HTR-8/SVneo (cell line): Measurements from ENCODE around the gene MRPL4.
A peak's percentile ranks its signal among the peaks of the same experiment; 100 is the strongest.

Source experiments
- DNase-seq: peaks from one replicate; pipeline ENCODE4 v3.0.0; 2011; ENCODE audit warnings: low spot score, mixed read lengths; ENCODE audit not compliant: insufficient read length
- FAIRE-seq: peaks from 2 replicates; lab custom pipeline; 2011; peaks lifted over from hg19 to GRCh38; lab: Jason Lieb, UNC

Gene MRPL4

GRCh38 chr19:10251792-10252694, at the start of gene MRPL4:
TSS of gene MRPL4 (plus strand) at chr19:10252214. CDS start at chr19:10252254, 40 bp downstream.
- peak; percentile 99 for DNase-seq
- peak; percentile 96 for FAIRE-seq

- no peak for DNase-seq
- no peak for FAIRE-seq
Measured at GRCh38 chr19:10203686-10204085, 48.3 kb upstream of the MRPL4 start.

- FAIRE-seq = no peak
Measured at GRCh38 chr19:10205636-10206035, 46.4 kb upstream of the MRPL4 start.

GRCh38 chr19:10206226-10206885, 45.7 kb upstream of the MRPL4 start:
- no peak for FAIRE-seq
- DNase-seq = no peak

More at GRCh38 chr19:10205636-10206035, 46.4 kb upstream of the MRPL4 start:
- no peak for DNase-seq

- FAIRE-seq (no peak), DNase-seq (no peak)
Measured at GRCh38 chr19:10207026-10207425, 45.0 kb upstream of the MRPL4 start.

- DNase-seq = no peak
- FAIRE-seq = no peak
Measured at GRCh38 chr19:10209315-10209714, 42.7 kb upstream of the MRPL4 start.

GRCh38 chr19:10211061-10211460, 41.0 kb upstream of the MRPL4 start:
- DNase-seq = no peak
- no peak for FAIRE-seq

GRCh38 chr19:10211691-10212090, 40.3 kb upstream of the MRPL4 start:
- no peak for DNase-seq
- no peak for FAIRE-seq

- FAIRE-seq (no peak), DNase-seq (no peak)
Measured at GRCh38 chr19:10214784-10215183, 37.2 kb upstream of the MRPL4 start.

GRCh38 chr19:10217085-10217484, 34.9 kb upstream of the MRPL4 start:
- no peak for DNase-seq

GRCh38 chr19:10219678-10220077, 32.3 kb upstream of the MRPL4 start:
- no peak for FAIRE-seq
- no peak for DNase-seq

More at GRCh38 chr19:10217085-10217484, 34.9 kb upstream of the MRPL4 start:
- FAIRE-seq = no peak

- FAIRE-seq (no peak), DNase-seq (no peak)
Measured at GRCh38 chr19:10220695-10221094, 31.3 kb upstream of the MRPL4 start.

GRCh38 chr19:10222201-10222890, 29.7 kb upstream of the MRPL4 start:
- FAIRE-seq = no peak
- no peak for DNase-seq

GRCh38 chr19:10223488-10224213, 28.4 kb upstream of the MRPL4 start:
- FAIRE-seq (no peak), DNase-seq (no peak)

GRCh38 chr19:10224337-10224736, 27.7 kb upstream of the MRPL4 start:
- FAIRE-seq = no peak
- DNase-seq = no peak

- DNase-seq (no peak), FAIRE-seq (no peak)
Measured at GRCh38 chr19:10226021-10226375, 26.0 kb upstream of the MRPL4 start.

- FAIRE-seq = no peak
- DNase-seq = no peak
Measured at GRCh38 chr19:10226376-10227025, 25.5 kb upstream of the MRPL4 start.

GRCh38 chr19:10227026-10227971, 24.7 kb upstream of the MRPL4 start:
- no peak for FAIRE-seq

GRCh38 chr19:10228393-10228792, 23.6 kb upstream of the MRPL4 start:
- FAIRE-seq (no peak), DNase-seq (no peak)

More at GRCh38 chr19:10227026-10227971, 24.7 kb upstream of the MRPL4 start:
- DNase-seq = no peak
